H1 (cell line): ENCODE data around the gene CUBN. TPM values are rescaled to one million over a fixed set of nuclear protein-coding genes. Genes with fewer than 3 reads are reported as not detected.

ENCODE experiments used
- CHD7 ChIP-seq: fragments of 300-600 bp; sonication (generic); IDR thresholded peaks from 2 replicates; pipeline ENCODE4 v1.7.1; 2012; ENCODE audit warnings: low read length, moderate library complexity, mild to moderate bottlenecking, inconsistent platforms; ENCODE audit not compliant: insufficient replicate concordance
- RNF2 ChIP-seq: fragments of 200-900, 300-1000 bp; sonication (generic); IDR thresholded peaks from 2 replicates; pipeline ENCODE4 v1.7.1; 2016; ENCODE audit warnings: borderline replicate concordance, low read depth, mild to moderate bottlenecking, antibody characterized with exemption, low read length; ENCODE audit not compliant: poor library complexity, severe bottlenecking; ENCODE audit errors: missing control alignments
- SIX5 ChIP-seq: IDR thresholded peaks from 2 replicates; pipeline ENCODE4 v1.6.1; 2011; ENCODE audit warnings: mild to moderate bottlenecking, low read depth, low read length
- polyA plus RNA-seq, 7 experiments: library from polyadenylated mRNA; depleted of rRNA in 3 of 7; stranded (reverse) in 5 of 7; unstranded in 2 of 7; fragments of >200 nt in 5 of 7; fragments of 200-250 nt in 2 of 7; gene quantifications; 1 replicate in 5 of 7; 2 replicates in 1 of 7; 4 replicates in 1 of 7; pipeline versions ENCODE4 v1.2.1 to v1.2.3, GENCODE V29; 2011 to 2013; ENCODE audit warnings: missing spikeins in 2 of 7, mixed read lengths in 2 of 7
- total RNA-seq: library from RNA; stranded (reverse); fragmentation: NEBNext Ultra II Directional; extraction: Animal tissue kit (Norgen Biotek cat#: 25700); gene quantifications from 2 replicates; pipeline ENCODE4 v1.2.1, GENCODE V29; 2021

The CUBN gene
- total and polyA plus RNA-seq, 2 of the 8 experiments (the other 6 are each of a cell fraction or from before 2014, with no cell fraction given): 0.04 to 0.08 TPM

- TF ChIP-seq CHD7 (no peak), RNF2 (no peak), SIX5 (no peak)
These were observed 77.8 kb downstream of the CUBN start (continued) for GRCh38 chr10:17051851-17052250.
